HPDE6-E6E7 (cell line): ENCODE results near the gene PAX3.

ENCODE experiments used
- DNase-seq: peaks from one replicate; pipeline ENCODE4 v3.0.0; 2011; ENCODE audit warnings: missing footprints; ENCODE audit errors: extremely low spot score

Gene PAX3

GRCh38 chr2:222310747-222311318, 12.0 kb upstream of the PAX3 start:
- no peak for DNase-seq

GRCh38 chr2:222309766-222310165, 11.0 kb upstream of the PAX3 start:
- DNase-seq, result no peak

- DNase-seq, result no peak
Observed at GRCh38 chr2:222309361-222309760, 10.6 kb upstream of the PAX3 start.

GRCh38 chr2:222307978-222308730, 9.4 kb upstream of the PAX3 start:
- DNase-seq, result no peak

- no peak for DNase-seq
Observed at GRCh38 chr2:222307143-222307756, 8.5 kb upstream of the PAX3 start.

GRCh38 chr2:222306393-222307142, 7.8 kb upstream of the PAX3 start:
- DNase-seq, result no peak

GRCh38 chr2:222305516-222306392, 7.0 kb upstream of the PAX3 start:
- no peak for DNase-seq

GRCh38 chr2:222304737-222305515, 6.1 kb upstream of the PAX3 start:
- no peak for DNase-seq

- DNase-seq, result no peak
Observed at GRCh38 chr2:222303828-222304736, 5.3 kb upstream of the PAX3 start.

GRCh38 chr2:222303045-222303827, 4.4 kb upstream of the PAX3 start:
- no peak for DNase-seq

GRCh38 chr2:222302178-222303018, 3.6 kb upstream of the PAX3 start:
- DNase-seq, result no peak

GRCh38 chr2:222301796-222302118, 3.0 kb upstream of the PAX3 start:
- DNase-seq, result no peak

- no peak for DNase-seq
Observed at GRCh38 chr2:222301053-222301795, 2.4 kb upstream of the PAX3 start.

GRCh38 chr2:222300726-222301052, 1.9 kb upstream of the PAX3 start:
- DNase-seq, result no peak

GRCh38 chr2:222299906-222300725, 1.3 kb upstream of the PAX3 start:
- no peak for DNase-seq

GRCh38 chr2:222298001-222298310, 842 bp downstream of the PAX3 start:
- DNase-seq, result no peak

- no peak for DNase-seq
Observed at GRCh38 chr2:222297600-222297935, 1.2 kb downstream of the PAX3 start.
